Midbrain (tissue), 1 donor: ENCODE data around the gene SLC22A5.
"Not testable (repeated sequence)": the region's sequence is repeated elsewhere in the genome, so short reads cannot be mapped to it uniquely, and the experiment has no call there.

ENCODE experiments used
- DNase-seq: peaks from one replicate; lab custom pipeline; 2025; lab: John Stamatoyannopoulos, UW

The SLC22A5 gene

GRCh38 chr5:132413567-132413966 lies 44.1 kb downstream of the SLC22A5 start:
- DNase-seq, result no peak

- no peak for DNase-seq
These were observed 45.3 kb downstream of the SLC22A5 start for GRCh38 chr5:132414634-132415378.

- not testable (repeated sequence) for DNase-seq
These were observed 46.0 kb downstream of the SLC22A5 start for GRCh38 chr5:132415516-132415915.

GRCh38 chr5:132416306-132417009 lies 46.9 kb downstream of the SLC22A5 start:
- DNase-seq, result no peak

- DNase-seq, result peak; percentile 45
These were observed 47.5 kb downstream of the SLC22A5 start for GRCh38 chr5:132417010-132417439.

GRCh38 chr5:132417461-132417860 lies 48.0 kb downstream of the SLC22A5 start:
- DNase-seq, result no peak

GRCh38 chr5:132417889-132418485 lies 48.5 kb downstream of the SLC22A5 start:
- no peak for DNase-seq

- DNase-seq, result no peak
These were observed 49.4 kb downstream of the SLC22A5 start for GRCh38 chr5:132418881-132419280.

- peak; percentile 79 for DNase-seq
These were observed 50.3 kb downstream of the SLC22A5 start for GRCh38 chr5:132419502-132420468.

- no peak for DNase-seq
These were observed 51.3 kb downstream of the SLC22A5 start for GRCh38 chr5:132420706-132421272.

GRCh38 chr5:132421462-132421861 lies 52.0 kb downstream of the SLC22A5 start:
- DNase-seq, result no peak

- no peak for DNase-seq
These were observed 53.4 kb downstream of the SLC22A5 start for GRCh38 chr5:132422720-132423437.

- DNase-seq, result no peak
These were observed 54.0 kb downstream of the SLC22A5 start for GRCh38 chr5:132423438-132423898.

GRCh38 chr5:132424167-132424880 lies 54.8 kb downstream of the SLC22A5 start:
- no peak for DNase-seq

- DNase-seq, result no peak
These were observed 55.8 kb downstream of the SLC22A5 start for GRCh38 chr5:132425009-132425937.

GRCh38 chr5:132425975-132426524 lies 56.5 kb downstream of the SLC22A5 start:
- no peak for DNase-seq

- DNase-seq, result no peak
These were observed 57.1 kb downstream of the SLC22A5 start for GRCh38 chr5:132426525-132427138.
